Suprapubic skin (tissue), 4 donors: Measurements from ENCODE around the gene ZFP36L2. TPM values are rescaled to one million over a fixed set of nuclear protein-coding genes. Genes with fewer than 3 reads are reported as not detected.

ENCODE experiments used
- DNase-seq, 2 donors: peaks; one replicate each; pipeline ENCODE4 v3.0.0-alpha.2; 2019; ENCODE audit warnings: low spot score in 2 of 2
- H3K27ac ChIP-seq: fragments of 200-600 bp; sonication (generic); one replicate; pipeline ENCODE4 v1.5.1; 2019
- H3K27me3 ChIP-seq: fragments of 200-600 bp; sonication (generic); one replicate; pipeline ENCODE4 v1.5.1; 2019
- H3K36me3 ChIP-seq: fragments of 200-600 bp; sonication (generic); one replicate; pipeline ENCODE4 v1.5.1; 2019
- H3K4me1 ChIP-seq: fragments of 200-600 bp; sonication (generic); one replicate; pipeline ENCODE4 v1.5.1; 2019
- H3K4me3 ChIP-seq: fragments of 200-600 bp; sonication (generic); one replicate; pipeline ENCODE4 v1.5.1; 2019; ENCODE audit warnings: mild to moderate bottlenecking
- H3K9me3 ChIP-seq: fragments of 200-600 bp; sonication (generic); one replicate; pipeline ENCODE4 v1.5.1; 2019
- CTCF ChIP-seq, 2 donors: fragments of 200-600 bp in 1 of 2; fragments of 450-650 bp in 1 of 2; sonication (generic) in 1 of 2; IDR thresholded peaks; one replicate each; pipeline ENCODE4 v1.5.1; 2016 to 2019; ENCODE audit warnings: antibody characterized with exemption in 2 of 2, mild to moderate bottlenecking in 1 of 2, moderate library complexity in 1 of 2
- EP300 ChIP-seq: sonication (generic); formaldehyde crosslinking; IDR thresholded peaks from one replicate; pipeline ENCODE4 v1.6.1; 2017; ENCODE audit warnings: antibody characterized with exemption
- POLR2A ChIP-seq, 2 donors: fragments of 450-650 bp; IDR thresholded peaks; one replicate each; pipeline ENCODE4 v1.6.1; 2017; ENCODE audit warnings: antibody characterized with exemption in 2 of 2, mild to moderate bottlenecking in 2 of 2, moderate library complexity in 2 of 2
- POLR2AphosphoS5 ChIP-seq, 3 donors: sonication (generic); formaldehyde crosslinking; IDR thresholded peaks; one replicate each; pipeline ENCODE4 v1.6.1; 2017; ENCODE audit warnings: antibody characterized with exemption in 3 of 3
- WGBS: methylation state at CpG from one replicate; pipeline ENCODE4 v1.1.5; 2018; 5-methylcytosine and 5-hydroxymethylcytosine counted together
- total RNA-seq, 4 donors: library from RNA; depleted of rRNA; stranded (reverse); fragments of >200 nt; gene quantifications; one replicate each; pipeline ENCODE4 v1.1.0, GENCODE V29; 2016

Gene ZFP36L2
- total RNA-seq, 4 donors from 2014 or later, result 198 to 238 (median 223) TPM

- TF ChIP-seq CTCF (IDR thresholded peaks at IDR 0.05), result no peak
- TF ChIP-seq EP300, result no peak
- TF ChIP-seq POLR2A (IDR thresholded peaks at IDR 0.05), result no peak
- TF ChIP-seq POLR2AphosphoS5 (IDR thresholded peaks at IDR 0.05), result no peak
- Histone ChIP-seq H3K9me3 (no peaks in the 10 kb centered on the region), H3K27me3 (no peaks in the 10 kb centered on the region), H3K36me3 (peaks cover 14% of the 10 kb centered on the region), H3K4me3 (no peak overlapping the region), H3K27ac (no peak overlapping the region), H3K4me1 (peaks cover 21% of the 10 kb centered on the region)
- DNase-seq, result no peak
- WGBS, result 90% methylated on average over 7 of the region's 7 CpGs
These were observed 4.8 kb upstream of the ZFP36L2 start for GRCh38 chr2:43230951-43231827.

- Histone ChIP-seq H3K9me3 (no peaks in the 10 kb centered on the region), H3K27ac (no peak overlapping the region), H3K27me3 (no peaks in the 10 kb centered on the region), H3K4me3 (no peak overlapping the region), H3K36me3 (peaks cover 18% of the 10 kb centered on the region), H3K4me1 (peaks cover 21% of the 10 kb centered on the region)
- no peak for DNase-seq
- WGBS, result 62% methylated on average over 4 of the region's 4 CpGs
- TF ChIP-seq EP300 (no peak), POLR2AphosphoS5 (IDR thresholded peaks at IDR 0.05) (no peak), CTCF (IDR thresholded peaks at IDR 0.05) (no peak), POLR2A (IDR thresholded peaks at IDR 0.05) (no peak)
These were observed 4.0 kb upstream of the ZFP36L2 start for GRCh38 chr2:43230351-43230885.

GRCh38 chr2:43228756-43229659, 2.6 kb upstream of the ZFP36L2 start:
- TF ChIP-seq CTCF (IDR thresholded peaks at IDR 0.05) (no peak), POLR2AphosphoS5 (IDR thresholded peaks at IDR 0.05) (no peak), POLR2A (IDR thresholded peaks at IDR 0.05) (no peak), EP300 (no peak)

GRCh38 chr2:43228321-43228751, 1.9 kb upstream of the ZFP36L2 start:
- H3K36me3 ChIP-seq, result peaks cover 36% of the 10 kb centered on the region
- H3K4me1 ChIP-seq, result peaks cover 21% of the 10 kb centered on the region
- H3K4me3 ChIP-seq, result peak overlapping the region; percentile 90
- no peaks in the 10 kb centered on the region for H3K9me3 ChIP-seq
- no peak for DNase-seq
- peak overlapping the region; percentile 97 for H3K27ac ChIP-seq
- H3K27me3 ChIP-seq, result no peaks in the 10 kb centered on the region
- 11% methylated on average over 2 of the region's 2 CpGs for WGBS
- no peak for TF ChIP-seq CTCF (IDR thresholded peaks at IDR 0.05)
- no peak for TF ChIP-seq EP300
- no peak for TF ChIP-seq POLR2AphosphoS5 (IDR thresholded peaks at IDR 0.05)
- no peak for TF ChIP-seq POLR2A (IDR thresholded peaks at IDR 0.05)

More at GRCh38 chr2:43228756-43229659, 2.6 kb upstream of the ZFP36L2 start:
- WGBS, result 29% methylated on average over 6 of the region's 6 CpGs
- Histone ChIP-seq H3K4me1 (peaks cover 21% of the 10 kb centered on the region), H3K4me3 (peak overlapping the region; percentile 90), H3K36me3 (peaks cover 32% of the 10 kb centered on the region), H3K9me3 (no peaks in the 10 kb centered on the region), H3K27me3 (no peaks in the 10 kb centered on the region), H3K27ac (peak overlapping the region; percentile 97)
- DNase-seq, result no peak
